NCI-H1105 treated with DMSO at 0.1 percent for 48 hours (cell line): ENCODE results near the gene SEMA3A.

Experiments
- DNase-seq: peaks from one replicate; lab custom pipeline; 2025; lab: John Stamatoyannopoulos, UW

The SEMA3A gene

DNA sequence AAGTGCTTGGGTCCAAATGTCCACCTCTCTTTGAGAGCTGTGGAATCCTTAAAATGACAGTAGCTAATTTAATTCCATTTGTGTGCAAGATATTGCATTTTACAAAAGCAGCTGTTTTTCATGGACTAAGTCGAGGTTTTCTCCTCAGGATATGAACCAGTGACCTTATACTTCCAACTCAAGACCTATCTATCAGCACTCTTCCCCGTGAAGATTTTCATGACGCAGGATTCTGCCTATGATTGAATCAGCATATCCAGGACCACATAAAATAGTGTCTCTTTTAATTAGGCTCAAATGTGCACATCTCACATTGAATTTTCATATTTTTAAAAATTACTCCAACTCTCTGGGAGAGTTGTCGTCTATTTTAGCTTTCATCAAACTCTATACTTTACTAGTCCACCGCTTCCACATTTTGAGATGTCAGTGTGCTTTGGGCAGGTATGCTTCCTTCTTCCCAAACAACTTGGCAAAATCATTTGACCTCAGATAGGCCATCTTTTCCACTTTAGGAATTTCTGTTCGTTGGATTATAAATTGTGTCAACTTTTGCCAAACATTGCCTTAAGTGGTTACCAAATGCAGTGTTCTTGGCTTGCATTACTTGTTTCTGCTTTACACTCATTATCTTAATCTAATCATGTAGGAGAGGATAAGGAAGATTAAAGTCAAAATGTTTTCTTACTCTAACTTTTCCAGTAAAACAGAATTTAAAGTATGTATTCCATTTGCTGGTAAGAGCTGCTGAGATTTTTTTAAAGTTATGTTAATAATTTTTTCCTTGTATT, 39.4 kb downstream of the SEMA3A start:
- DNase-seq: no peak

DNA sequence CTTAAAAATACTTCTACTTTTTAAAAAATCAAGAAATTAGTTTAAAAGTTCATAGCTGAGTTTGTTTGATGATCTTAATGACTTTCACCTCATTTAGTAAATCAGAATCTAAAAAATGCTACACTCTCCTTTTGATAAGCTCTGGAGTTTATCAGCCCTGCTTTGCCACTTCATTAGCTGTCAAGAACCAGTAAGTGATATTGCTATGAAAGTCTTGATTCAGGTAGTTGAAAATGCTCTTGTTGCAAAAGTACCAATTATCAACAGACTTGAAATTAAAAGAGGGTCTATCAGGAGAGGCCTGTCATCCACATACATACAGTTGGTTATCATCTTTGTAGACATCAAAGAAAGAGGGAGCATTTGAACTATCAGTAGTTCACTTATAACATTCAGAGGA, 41.6 kb downstream of the SEMA3A start:
- no peak for DNase-seq

DNA sequence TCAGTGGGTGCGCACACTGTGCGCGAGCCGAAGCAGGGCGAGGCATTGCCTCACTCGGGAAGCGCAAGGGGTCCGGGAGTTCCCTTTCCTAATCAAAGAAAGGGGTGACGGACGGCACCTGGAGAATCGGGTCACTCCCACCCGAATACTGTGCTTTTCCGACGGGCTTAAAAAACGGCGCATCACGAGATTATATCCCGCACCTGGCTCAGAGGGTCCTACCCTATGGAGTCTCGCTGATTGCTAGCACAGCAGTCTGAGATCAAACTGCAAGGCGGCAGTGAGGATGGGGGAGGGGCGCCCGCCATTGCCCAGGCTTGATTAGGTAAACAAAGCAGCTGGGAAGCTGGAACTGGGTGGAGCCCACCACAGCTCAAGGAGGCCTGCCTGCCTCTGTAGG, 44.2 kb downstream of the SEMA3A start:
- peak; percentile 19 for DNase-seq

DNA sequence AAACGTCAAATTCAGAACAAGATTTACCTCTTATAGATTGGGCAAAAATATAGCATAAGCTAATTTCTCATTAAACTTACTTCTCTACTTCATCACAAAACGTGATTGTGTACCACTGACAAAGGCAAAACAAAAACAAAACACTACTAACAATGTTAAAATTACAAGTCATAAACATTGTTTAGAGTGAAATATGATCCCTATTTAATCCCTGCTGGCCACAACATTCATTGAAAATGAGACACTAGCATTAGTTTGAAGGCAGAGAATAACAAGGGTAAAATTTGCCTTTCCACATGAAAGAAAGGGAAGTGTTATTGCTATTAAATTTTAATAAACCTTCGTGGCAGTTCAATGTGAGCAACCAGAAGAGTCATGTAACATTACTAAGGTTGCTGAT, 45.0 kb downstream of the SEMA3A start:
- DNase-seq: peak; percentile 14

DNA sequence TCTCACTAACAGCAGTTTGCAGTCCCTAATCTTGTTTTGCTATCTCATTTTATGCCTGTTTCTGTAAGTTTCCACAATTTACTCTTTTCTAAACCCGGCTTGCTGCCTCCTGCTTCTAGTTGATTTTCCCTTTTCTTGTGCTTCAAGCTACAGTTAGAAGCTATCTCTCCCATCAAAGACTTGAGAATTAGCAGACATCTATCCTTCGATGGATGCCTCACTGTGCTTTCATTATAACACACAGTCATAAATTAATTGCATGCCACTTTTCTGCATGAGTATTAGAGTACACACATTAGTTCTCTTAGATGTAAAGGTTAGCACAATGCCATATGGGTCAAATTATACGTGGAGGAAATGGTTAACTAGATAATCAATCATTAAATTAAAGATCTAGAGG, 48.7 kb downstream of the SEMA3A start:
- DNase-seq: no peak

GRCh38 chr7:84144935-84145334, 49.7 kb downstream of the SEMA3A start:
- no peak for DNase-seq

- no peak for DNase-seq
These were observed 50.1 kb downstream of the SEMA3A start for GRCh38 chr7:84144480-84144879.

DNA sequence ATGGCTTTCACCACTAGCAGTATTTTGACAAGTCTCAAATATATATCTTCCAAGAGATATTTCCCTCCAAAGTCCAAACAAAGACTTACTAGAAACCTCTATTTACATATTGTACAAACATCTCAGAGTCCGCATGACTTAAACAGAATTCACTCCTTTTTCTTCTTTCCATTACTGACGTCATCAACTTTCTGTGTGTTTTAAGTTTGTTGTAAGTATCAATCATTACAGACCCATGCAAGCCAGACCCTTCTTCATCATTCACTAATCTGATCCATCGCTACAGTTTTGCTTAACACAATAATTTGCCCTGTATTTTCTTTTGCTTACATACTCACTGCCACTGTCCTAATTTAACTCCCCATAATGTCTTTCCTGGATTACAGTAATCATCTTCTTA, 51.9 kb downstream of the SEMA3A start:
- DNase-seq: no peak

DNA sequence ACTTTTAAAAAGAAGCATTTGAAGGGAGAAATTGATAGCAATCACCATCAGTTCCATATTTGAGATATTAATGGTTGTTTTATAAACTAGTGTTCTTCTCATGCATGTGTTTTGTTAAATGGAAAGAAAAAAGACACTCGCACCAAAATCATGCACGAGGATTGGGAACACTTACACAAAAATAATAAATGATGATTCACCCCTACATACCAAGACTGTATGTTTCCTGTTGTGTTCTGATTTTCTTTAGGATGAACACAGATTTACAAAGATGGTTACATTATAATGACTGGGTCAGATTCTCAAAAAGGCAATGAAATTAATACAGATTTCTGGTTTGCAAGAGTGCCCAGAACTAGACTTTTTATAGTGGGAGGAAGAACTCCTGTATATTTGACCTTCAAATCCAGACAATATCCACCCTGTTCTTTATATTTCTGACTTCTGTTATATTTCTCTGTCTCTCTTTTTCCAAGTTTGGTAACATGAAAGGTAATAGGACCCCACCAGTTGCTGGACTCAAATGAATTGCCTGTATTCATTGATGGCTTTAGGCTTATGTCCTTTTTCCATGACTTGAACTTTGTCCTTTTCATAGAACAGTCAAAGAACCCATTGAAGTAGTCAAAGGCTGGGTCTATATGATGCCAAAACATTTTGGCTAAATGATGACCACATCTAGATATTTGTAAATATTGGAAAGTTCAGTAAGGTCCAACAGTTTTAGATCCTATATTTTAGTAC, 54.4 kb downstream of the SEMA3A start:
- DNase-seq: no peak

DNA sequence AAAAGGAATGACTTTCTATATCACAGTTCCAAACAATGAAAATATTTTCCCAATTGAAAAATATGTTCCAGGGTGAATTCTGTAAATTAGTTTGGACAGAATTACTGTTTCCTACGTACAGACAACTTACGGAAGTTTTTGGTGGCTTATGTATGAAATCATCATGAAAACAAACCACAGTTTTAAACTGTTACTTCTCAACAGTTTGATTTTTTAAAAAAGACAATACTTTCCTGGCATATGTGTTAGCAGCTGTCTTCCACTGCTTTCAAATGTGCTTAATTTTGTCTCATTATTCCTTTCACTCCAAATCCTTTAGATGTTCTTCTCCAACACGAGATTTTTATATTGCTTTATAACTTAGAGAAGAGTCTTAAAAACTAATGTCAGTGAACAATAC, 56.2 kb downstream of the SEMA3A start:
- no peak for DNase-seq

GRCh38 chr7:84137812-84138211, 56.8 kb downstream of the SEMA3A start:
- no peak for DNase-seq

GRCh38 chr7:84136809-84137208, 57.8 kb downstream of the SEMA3A start:
- DNase-seq: no peak

- DNase-seq: no peak
These were observed 58.3 kb downstream of the SEMA3A start for GRCh38 chr7:84136336-84136735.

GRCh38 chr7:84134169-84134568, 60.4 kb downstream of the SEMA3A start:
- DNase-seq: no peak

- DNase-seq: no peak
These were observed 68.9 kb downstream of the SEMA3A start for GRCh38 chr7:84125654-84126053.

GRCh38 chr7:84123965-84124547, 70.5 kb downstream of the SEMA3A start:
- DNase-seq: no peak

DNA sequence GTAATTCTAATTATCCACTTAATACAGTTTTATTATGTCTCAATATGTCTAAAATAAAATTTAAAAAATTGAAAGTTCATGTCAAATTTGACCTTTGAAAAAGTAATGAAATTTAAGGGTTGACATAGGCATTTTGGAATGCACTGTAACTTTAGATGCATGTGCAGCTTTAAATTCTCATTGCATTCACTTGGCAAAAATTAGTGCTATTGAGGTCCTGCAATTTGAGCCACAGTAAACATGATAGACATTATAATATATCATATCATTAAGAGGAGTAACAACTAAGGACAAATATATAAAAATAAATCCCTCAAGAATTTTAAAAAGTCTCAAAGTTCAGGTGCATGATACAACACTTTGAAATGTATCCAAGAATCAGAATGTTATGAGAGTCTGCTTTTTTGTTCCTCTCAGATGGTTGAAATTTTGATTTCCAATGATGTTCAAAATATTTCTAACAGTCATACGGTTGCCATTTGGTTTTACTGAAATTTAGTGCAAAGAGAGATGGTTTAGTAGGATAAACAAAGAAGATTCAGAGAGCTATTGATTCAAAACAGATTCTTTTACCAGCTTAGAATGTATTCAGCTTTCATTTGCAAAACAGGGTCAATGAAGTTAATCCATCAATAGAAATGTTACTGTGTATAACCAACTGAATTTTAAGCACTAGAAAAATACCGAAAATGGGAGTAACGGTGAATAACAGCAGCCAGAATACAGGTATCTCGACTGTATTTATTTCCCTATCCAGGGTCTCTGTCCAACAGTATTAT, 71.8 kb downstream of the SEMA3A start:
- no peak for DNase-seq

DNA sequence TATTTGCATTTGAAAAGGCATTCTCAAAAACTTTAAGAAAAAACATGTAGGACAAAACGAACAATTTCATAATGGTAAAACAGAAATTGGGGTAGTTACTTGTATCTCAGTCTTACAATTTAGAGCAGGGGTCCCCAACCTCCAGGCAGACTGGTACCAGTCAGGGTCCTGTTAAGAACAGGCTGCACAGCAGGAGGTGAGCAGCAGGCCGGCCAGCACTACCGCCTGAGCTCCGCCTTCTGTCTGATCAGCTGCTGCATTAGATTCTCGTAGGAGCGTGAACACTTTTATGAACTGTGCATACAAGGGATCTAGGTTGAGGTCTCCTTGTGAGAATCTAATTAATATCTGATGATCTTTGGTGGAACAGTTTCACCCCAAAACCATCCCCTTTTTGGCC, 77.3 kb downstream of the SEMA3A start:
- no peak for DNase-seq

GRCh38 chr7:84113906-84114850, 80.4 kb downstream of the SEMA3A start:
- DNase-seq: no peak

GRCh38 chr7:84113286-84113685, 81.3 kb downstream of the SEMA3A start:
- DNase-seq: no peak

DNA sequence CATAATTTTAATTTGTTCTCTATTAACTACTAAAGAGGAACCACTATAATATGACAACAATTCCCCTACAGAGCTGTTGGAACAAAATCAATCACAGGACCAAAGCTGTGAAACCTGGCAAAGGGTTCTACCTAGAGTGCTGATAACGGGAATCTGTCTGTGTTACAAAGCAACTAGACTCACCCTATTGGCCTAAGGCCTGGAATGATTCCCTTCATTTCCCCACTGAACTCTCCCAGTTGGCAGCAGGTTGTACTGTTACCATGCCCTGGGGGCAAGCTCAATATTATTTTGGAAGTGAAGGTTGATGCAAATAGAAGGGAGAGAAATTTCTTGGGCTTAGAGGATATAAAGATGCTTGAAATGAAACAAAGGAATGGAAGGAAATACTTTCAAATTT, 81.8 kb downstream of the SEMA3A start:
- DNase-seq: no peak
